Liver (tissue), 3 donors: ENCODE data around the gene KIFC1.

Experiments used
- EGR1 ChIP-seq, 2 donors: IDR thresholded peaks; 2 replicates each; pipeline ENCODE4 v1.6.1; 2016 to 2018; ENCODE audit warnings: antibody characterized with exemption in 2 of 2, low read depth in 2 of 2
- FOXA1 ChIP-seq: IDR thresholded peaks from 2 replicates; pipeline ENCODE4 v1.6.1; 2016; ENCODE audit warnings: antibody characterized with exemption
- GABPA ChIP-seq, 2 donors: IDR thresholded peaks in 1 of 2; conservative IDR thresholded peaks in 1 of 2; 2 replicates each; pipeline ENCODE4 v1.6.1; 2016; ENCODE audit warnings: antibody characterized with exemption in 2 of 2, mild to moderate bottlenecking in 1 of 2, moderate library complexity in 1 of 2
- HNF4G ChIP-seq: IDR thresholded peaks from 2 replicates; pipeline ENCODE4 v1.6.1; 2016; ENCODE audit warnings: antibody characterized with exemption
- JUND ChIP-seq, 2 donors: IDR thresholded peaks; 2 replicates each; pipeline ENCODE4 v1.6.1; 2016; ENCODE audit warnings: antibody characterized with exemption in 2 of 2
- NR2F2 ChIP-seq: IDR thresholded peaks from 2 replicates; pipeline ENCODE4 v1.6.1; 2016; ENCODE audit warnings: antibody characterized with exemption
- RAD21 ChIP-seq, 2 donors: IDR thresholded peaks; 2 replicates each; pipeline ENCODE4 v1.6.1; 2016; ENCODE audit warnings: antibody characterized with exemption in 2 of 2, mild to moderate bottlenecking in 2 of 2
- RXRA ChIP-seq, 2 donors: IDR thresholded peaks; 2 replicates each; pipeline ENCODE4 v1.6.1; 2017 to 2018; ENCODE audit warnings: antibody characterized with exemption in 2 of 2, mild to moderate bottlenecking in 1 of 2
- SP1 ChIP-seq: IDR thresholded peaks from 2 replicates; pipeline ENCODE4 v1.6.1; 2018; ENCODE audit warnings: antibody characterized with exemption, mild to moderate bottlenecking
- TAF1 ChIP-seq: conservative IDR thresholded peaks from 2 replicates; pipeline ENCODE4 v1.6.1; 2016; ENCODE audit warnings: antibody characterized with exemption, mild to moderate bottlenecking
- TF ChIP-seq, protein P1 (sequence below): fragments of 150-350 bp; IDR thresholded peaks from 2 replicates; pipeline ENCODE4 v1.5.1; 2017; ENCODE audit warnings: improper control_type of control experiment, low read depth, low read length; ENCODE audit not compliant: missing input control
- TF ChIP-seq, protein P2 (sequence below): IDR thresholded peaks from 2 replicates; pipeline ENCODE4 v1.6.1; 2016; ENCODE audit warnings: antibody characterized with exemption, mild to moderate bottlenecking
- TF ChIP-seq, protein P3 (sequence below): IDR thresholded peaks from 2 replicates; pipeline ENCODE4 v1.6.1; 2016; ENCODE audit warnings: antibody characterized with exemption
- TF ChIP-seq, protein P4 (sequence below): IDR thresholded peaks from 2 replicates; pipeline ENCODE4 v1.6.1; 2016; ENCODE audit warnings: antibody characterized with exemption
- donor health status: healthy.
- donor health status: healthy.

DNA sequence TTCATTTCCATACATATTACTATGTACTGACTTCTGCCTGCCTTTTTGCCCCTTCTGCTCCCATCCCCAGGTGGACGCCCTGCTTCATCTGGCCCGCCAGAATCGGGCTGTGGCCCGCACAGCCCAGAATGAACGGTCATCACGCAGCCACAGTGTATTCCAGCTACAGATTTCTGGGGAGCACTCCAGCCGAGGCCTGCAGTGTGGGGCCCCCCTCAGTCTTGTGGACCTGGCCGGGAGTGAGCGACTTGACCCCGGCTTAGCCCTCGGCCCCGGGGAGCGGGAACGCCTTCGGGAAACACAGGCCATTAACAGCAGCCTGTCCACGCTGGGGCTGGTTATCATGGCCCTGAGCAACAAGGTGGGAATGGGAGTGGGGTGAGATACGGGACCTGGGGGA lies 14.5 kb downstream of the KIFC1 start:
- TF ChIP-seq GABPA (IDR thresholded peaks at IDR 0.05 in 1 of 2, conservative IDR thresholded peaks at IDR 0.05 in 1 of 2) = no peak
- TF ChIP-seq, protein P1, sequence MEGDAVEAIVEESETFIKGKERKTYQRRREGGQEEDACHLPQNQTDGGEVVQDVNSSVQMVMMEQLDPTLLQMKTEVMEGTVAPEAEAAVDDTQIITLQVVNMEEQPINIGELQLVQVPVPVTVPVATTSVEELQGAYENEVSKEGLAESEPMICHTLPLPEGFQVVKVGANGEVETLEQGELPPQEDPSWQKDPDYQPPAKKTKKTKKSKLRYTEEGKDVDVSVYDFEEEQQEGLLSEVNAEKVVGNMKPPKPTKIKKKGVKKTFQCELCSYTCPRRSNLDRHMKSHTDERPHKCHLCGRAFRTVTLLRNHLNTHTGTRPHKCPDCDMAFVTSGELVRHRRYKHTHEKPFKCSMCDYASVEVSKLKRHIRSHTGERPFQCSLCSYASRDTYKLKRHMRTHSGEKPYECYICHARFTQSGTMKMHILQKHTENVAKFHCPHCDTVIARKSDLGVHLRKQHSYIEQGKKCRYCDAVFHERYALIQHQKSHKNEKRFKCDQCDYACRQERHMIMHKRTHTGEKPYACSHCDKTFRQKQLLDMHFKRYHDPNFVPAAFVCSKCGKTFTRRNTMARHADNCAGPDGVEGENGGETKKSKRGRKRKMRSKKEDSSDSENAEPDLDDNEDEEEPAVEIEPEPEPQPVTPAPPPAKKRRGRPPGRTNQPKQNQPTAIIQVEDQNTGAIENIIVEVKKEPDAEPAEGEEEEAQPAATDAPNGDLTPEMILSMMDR = no peak
- no peak for TF ChIP-seq RAD21 (IDR thresholded peaks at IDR 0.05)
- TF ChIP-seq, protein P2, sequence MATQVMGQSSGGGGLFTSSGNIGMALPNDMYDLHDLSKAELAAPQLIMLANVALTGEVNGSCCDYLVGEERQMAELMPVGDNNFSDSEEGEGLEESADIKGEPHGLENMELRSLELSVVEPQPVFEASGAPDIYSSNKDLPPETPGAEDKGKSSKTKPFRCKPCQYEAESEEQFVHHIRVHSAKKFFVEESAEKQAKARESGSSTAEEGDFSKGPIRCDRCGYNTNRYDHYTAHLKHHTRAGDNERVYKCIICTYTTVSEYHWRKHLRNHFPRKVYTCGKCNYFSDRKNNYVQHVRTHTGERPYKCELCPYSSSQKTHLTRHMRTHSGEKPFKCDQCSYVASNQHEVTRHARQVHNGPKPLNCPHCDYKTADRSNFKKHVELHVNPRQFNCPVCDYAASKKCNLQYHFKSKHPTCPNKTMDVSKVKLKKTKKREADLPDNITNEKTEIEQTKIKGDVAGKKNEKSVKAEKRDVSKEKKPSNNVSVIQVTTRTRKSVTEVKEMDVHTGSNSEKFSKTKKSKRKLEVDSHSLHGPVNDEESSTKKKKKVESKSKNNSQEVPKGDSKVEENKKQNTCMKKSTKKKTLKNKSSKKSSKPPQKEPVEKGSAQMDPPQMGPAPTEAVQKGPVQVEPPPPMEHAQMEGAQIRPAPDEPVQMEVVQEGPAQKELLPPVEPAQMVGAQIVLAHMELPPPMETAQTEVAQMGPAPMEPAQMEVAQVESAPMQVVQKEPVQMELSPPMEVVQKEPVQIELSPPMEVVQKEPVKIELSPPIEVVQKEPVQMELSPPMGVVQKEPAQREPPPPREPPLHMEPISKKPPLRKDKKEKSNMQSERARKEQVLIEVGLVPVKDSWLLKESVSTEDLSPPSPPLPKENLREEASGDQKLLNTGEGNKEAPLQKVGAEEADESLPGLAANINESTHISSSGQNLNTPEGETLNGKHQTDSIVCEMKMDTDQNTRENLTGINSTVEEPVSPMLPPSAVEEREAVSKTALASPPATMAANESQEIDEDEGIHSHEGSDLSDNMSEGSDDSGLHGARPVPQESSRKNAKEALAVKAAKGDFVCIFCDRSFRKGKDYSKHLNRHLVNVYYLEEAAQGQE = no peak
- TF ChIP-seq, protein P3, sequence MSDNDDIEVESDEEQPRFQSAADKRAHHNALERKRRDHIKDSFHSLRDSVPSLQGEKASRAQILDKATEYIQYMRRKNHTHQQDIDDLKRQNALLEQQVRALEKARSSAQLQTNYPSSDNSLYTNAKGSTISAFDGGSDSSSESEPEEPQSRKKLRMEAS = no peak
- no peak for TF ChIP-seq EGR1 (IDR thresholded peaks at IDR 0.05; ENCODE audit: low read depth in 2 of 2)
- no peak for TF ChIP-seq SP1
- TF ChIP-seq FOXA1 = no peak
- no peak for TF ChIP-seq HNF4G
- no peak for TF ChIP-seq NR2F2
- no peak for TF ChIP-seq JUND (IDR thresholded peaks at IDR 0.05)
- no peak for TF ChIP-seq TAF1
- no peak for TF ChIP-seq RXRA (IDR thresholded peaks at IDR 0.05)
- TF ChIP-seq, protein P4, sequence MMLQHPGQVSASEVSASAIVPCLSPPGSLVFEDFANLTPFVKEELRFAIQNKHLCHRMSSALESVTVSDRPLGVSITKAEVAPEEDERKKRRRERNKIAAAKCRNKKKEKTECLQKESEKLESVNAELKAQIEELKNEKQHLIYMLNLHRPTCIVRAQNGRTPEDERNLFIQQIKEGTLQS = no peak
